Loucy (cell line): ENCODE measurements around the gene B3GAT3.

Source experiments
- EZH2phosphoT487 ChIP-seq: fragments of 200-600 bp; IDR thresholded peaks from 2 replicates; pipeline ENCODE4 v1.6.1; 2018; ENCODE audit warnings: antibody characterized with exemption, mild to moderate bottlenecking, moderate library complexity, borderline replicate concordance
- TF ChIP-seq, protein P1 (sequence below): fragments of 200-600 bp; sonication (generic); conservative IDR thresholded peaks from 2 replicates; pipeline ENCODE4 v1.5.1; 2014; ENCODE audit warnings: mild to moderate bottlenecking, antibody characterized with exemption, low read length

DNA sequence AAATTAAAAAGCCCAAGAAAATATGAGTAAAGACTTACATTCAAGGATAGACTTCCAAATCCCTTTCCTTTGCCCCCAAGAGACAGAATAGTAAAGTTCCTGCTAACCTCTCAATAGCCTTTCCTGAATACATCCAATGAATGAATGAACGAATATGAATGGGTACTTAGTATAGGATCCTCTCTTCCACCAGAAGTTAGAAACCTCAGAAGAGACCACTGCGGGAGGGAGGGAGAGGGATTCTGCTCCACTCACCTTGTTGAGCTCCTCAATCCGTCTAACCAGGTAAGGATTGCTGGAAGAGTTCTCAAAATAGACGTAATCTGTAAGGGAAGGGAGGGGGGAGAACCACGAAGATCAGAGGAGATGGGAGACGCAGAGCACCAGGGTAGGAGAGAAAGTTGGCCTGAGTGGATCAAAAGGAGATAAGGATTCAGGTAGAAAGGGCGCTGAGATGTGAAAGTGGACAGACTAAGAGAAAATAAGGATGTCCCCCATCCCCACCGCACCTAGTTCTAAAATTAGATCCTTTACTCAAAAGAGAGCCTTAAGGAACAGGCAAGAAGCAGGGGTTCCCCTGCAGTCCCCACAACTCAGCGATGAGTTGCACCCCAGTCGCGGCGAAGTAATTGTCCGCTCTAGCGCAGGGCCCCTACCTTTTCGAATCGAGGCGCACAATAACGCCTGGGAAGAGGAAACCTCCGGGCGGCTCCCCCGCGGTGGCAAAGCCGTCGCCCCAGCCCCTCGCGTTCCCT lies 21.2 kb downstream of the B3GAT3 start:
- TF ChIP-seq, protein P1, sequence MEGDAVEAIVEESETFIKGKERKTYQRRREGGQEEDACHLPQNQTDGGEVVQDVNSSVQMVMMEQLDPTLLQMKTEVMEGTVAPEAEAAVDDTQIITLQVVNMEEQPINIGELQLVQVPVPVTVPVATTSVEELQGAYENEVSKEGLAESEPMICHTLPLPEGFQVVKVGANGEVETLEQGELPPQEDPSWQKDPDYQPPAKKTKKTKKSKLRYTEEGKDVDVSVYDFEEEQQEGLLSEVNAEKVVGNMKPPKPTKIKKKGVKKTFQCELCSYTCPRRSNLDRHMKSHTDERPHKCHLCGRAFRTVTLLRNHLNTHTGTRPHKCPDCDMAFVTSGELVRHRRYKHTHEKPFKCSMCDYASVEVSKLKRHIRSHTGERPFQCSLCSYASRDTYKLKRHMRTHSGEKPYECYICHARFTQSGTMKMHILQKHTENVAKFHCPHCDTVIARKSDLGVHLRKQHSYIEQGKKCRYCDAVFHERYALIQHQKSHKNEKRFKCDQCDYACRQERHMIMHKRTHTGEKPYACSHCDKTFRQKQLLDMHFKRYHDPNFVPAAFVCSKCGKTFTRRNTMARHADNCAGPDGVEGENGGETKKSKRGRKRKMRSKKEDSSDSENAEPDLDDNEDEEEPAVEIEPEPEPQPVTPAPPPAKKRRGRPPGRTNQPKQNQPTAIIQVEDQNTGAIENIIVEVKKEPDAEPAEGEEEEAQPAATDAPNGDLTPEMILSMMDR: no peak
- no peak for TF ChIP-seq EZH2phosphoT487
